NCI-H460 (cell line): ENCODE data around the gene CDH23. TPM values are rescaled to one million over a fixed set of nuclear protein-coding genes. Genes with fewer than 3 reads are reported as not detected.
A peak's percentile ranks its signal among the peaks of the same experiment; 100 is the strongest.

Source experiments
- DNase-seq: peaks from one replicate; pipeline ENCODE4 v3.0.0-alpha.2; 2016; ENCODE audit warnings: low read depth; ENCODE audit errors: extremely low read depth
- total RNA-seq: library from RNA; depleted of rRNA; stranded (reverse); fragments of >200 nt; shearing (Covaris generic); gene quantifications from 2 replicates; pipeline ENCODE4 v1.2.3, GENCODE V29; 2014

Gene CDH23
- total RNA-seq, 1 experiment from 2014 or later, result under 0.01 TPM

- no peak for DNase-seq
These were observed 132.6 kb downstream of the CDH23 start for GRCh38 chr10:71529207-71529827.

DNA sequence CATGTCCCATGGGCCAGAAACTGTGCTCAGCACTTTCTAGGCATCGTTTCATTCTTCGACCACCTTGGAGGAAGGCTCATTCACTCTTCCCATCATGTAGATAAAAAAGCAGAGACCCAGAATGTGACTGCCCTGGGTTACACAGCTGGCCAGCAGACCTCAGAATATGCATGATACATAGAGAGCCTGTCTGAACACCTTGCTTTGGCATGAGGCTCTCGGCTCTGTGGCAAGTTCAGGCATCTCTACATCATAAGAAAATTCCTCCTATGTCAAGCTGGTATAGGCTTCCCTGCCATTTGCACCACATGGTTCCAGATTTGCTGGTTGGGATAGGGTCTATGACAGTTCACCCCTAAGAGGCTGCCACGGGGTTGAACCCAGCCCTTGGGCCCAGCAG is 134.1 kb downstream of the CDH23 start:
- no peak for DNase-seq

DNA sequence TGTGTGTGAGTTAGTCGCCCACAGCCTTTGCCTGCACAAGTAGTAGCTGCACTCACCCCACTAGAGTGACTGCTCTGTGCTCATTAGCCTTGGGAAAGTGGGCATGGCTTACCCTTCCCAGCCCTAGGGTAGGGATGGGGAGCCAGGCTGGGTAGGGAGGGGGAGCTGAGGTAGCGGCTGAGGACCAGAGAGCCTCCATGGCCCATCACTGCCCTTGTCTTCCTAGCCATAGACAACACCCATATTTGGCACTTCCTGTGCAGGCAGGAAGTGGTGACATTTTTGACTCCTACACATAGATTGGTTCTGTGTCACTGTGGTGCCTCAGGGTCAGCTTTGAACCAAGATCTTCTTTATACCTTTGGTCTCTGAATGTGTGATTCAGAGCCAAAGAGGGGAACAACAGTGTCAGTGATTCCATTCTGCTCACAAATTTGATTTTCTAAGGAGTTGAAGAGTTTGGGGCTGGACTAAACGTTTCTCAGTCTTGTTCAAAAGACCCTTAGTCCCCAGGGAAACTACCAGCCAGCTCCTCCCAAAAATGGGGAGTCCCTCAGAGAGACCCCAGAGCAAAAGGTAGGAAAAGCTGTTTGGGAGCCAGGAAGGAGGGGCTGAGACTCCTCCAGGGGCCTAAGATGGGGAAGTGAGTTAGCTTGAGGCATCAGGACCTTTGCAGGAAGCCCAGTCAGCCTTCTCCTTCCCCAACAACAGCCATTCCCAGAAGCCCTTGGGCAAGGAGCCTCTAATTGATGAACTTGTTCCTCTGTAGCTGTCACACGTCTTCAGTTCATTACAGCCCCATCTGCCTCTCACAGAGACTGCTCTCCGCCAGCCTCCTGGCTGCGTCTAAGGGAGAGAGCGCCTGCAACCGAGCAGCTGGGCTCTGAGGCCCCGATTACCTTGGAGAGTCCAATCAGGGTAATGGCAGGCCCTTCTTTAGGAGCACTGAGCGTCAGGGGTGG is 135.0 kb downstream of the CDH23 start:
- DNase-seq, result no peak

DNA sequence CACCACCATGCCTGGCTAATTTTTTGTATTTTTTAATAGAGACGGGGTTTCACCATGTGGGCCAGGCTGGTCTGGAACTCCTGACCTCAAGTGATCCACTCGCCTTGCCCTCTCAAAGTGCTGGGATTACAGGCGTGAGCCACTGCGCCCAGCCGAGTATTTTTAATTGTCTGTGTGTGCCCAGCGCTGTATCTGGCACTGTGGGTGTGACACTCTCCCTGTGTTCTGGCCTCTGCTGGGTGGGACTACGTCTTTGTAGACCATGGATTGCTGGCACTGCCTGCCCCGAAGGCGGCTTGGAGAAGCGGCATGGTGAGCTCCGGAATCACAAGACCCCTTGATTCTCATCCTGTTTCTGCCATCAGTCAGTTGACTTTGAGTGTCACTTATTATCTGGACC is 136.2 kb downstream of the CDH23 start:
- DNase-seq, result no peak

- DNase-seq, result no peak
These were observed 137.2 kb downstream of the CDH23 start for GRCh38 chr10:71533936-71534335.

DNA sequence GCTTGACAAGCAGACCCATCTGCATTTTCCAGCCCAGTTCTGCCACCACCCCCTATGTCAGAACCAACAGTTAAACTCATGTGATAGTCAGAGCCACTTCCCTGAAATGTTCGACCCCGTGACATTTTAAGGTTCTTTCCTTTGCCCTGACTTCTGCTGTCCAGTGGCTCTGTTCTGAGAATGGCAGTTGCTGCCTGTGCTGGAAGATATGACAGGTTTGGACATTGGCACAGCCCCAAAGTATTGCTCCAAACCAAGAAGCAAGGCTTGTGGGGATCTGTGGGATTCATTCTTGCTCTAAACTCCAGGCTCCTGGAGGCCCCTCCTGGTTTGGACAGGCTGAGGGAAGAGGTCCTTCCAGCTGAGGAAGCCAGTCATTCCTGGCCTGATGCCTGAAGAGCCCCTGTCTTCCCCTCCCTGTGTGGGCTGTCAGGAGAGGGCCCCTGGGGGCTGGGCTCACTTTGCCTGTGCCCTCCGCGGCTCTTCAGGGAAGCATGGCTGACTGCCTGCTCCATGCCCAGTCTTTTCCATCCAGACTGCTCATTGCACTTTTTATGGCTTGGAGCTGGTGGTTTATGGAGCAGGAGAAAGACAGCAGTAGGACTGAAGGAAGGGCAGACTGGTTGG is 138.0 kb downstream of the CDH23 start:
- no peak for DNase-seq

DNA sequence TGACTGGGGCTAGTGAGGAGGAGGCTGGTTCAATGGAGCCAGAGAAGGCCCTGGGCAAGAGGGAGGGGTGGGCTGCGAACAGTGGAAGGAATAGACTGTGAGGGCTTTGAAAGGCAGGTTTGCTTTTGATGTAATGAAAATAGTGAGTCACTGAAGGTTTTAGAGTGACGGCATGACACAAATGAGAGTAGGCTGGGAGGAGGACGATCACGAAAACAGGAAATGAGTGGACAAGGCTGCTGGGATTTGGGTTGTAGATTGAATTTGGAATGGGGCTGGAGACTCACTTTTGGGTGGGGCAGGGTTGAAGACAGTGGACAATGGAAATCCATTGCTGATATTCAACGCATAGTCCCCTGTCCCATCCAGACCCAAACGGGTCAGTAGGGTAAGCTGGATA is 139.6 kb downstream of the CDH23 start:
- DNase-seq, result no peak

- no peak for DNase-seq
These were observed 140.4 kb downstream of the CDH23 start for GRCh38 chr10:71537125-71537524.

DNA sequence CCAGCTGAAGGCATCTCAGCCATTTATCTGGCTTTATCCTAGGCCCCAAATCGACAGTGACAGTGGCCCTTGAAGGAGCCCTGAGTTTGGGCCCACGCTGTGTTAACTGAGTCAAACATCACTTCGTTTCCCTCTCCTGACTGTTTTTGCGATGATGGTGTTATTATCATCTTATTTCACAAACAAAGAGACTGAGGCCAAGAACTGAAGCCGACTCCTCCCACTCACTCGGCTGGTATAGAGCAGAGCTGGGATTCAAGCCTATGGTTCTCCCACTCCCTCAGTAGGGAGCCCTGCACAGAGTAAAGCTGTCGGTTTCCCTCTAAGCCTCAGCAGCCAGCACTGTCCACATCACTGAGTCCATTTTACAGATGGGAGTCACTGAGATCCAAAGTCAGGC is 141.0 kb downstream of the CDH23 start:
- no peak for DNase-seq

- no peak for DNase-seq
These were observed 142.0 kb downstream of the CDH23 start for GRCh38 chr10:71538608-71539260.

DNA sequence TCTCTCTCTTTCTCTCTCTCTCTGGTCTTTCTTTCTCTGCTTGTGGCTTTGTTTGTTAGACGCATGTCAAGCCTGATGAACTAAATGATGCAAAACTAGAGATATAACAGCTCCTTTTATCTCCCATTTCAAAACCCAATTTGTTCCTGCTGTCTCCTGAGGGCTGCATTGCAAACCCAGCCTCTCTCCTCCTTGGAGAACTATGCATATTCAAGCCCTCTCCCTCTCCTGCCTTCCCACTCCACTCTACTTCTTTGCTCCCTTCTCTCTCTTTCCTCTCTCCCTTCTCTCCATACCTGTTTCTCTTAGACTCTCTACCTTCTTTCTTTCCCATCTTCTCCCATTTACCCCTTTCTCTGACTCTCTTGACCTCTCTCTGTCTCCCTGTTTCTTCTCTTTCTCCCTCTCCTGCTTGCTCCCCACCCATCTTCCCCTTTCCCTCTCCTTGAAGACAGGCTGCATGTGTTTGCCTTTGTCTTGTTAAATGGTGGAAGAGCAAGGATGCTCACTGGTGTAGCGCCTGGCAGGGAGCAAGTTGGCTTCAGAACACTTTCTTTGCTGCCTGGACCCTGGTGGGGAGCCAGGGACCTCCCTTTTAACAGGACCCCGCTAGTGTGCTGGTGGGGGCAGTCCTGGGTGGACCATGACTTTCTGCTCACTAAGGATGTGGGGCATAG is 142.9 kb downstream of the CDH23 start:
- DNase-seq, result no peak

GRCh38 chr10:71542478-71542877 is 145.8 kb downstream of the CDH23 start:
- no peak for DNase-seq

DNA sequence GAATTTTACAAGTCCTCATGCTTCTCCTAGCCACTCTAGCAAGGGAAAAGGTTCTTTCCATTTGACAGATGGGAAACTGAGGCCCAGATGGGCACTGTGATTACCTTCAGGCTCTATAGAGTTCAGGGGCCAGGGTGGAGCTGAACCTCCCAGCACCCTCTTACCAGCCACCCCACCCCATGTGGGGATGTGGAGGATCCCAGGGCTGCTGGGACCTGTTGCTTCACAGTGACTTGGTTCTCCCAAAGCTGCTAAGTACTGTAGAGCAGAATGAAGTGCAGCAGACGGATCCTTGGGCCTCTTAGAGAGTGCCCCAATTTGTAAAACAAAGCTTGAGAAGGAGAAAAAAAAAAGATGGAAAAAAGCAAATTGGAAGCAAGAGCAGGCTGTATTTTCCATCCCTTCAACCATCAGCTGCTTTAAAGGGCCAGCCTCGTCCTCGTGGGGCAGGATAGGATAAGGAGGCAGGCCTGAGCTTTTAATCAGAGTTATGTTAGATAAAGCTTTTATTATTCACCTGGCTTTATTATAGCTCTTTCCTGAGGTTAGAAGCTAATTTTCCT is 147.0 kb downstream of the CDH23 start:
- no peak for DNase-seq

DNA sequence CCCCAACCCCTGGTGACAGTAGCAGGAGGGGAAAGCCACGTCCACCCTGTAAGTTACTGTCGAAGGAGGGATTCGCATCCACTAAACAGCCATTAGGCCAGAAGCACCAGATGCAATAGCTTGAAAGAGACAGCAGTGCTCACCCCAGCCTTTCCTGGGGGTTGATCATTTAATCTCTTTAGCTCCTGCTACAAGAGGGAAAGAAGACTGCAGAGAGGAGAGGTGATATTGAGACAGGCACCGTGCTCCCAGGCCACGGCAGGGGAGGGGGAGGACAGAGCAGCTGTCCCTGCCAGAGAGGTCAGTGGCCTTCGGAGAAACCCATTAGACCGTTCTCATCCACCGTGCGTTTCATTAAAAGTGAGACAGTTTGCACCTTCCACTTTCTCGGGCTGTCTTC is 148.3 kb downstream of the CDH23 start:
- no peak for DNase-seq

- DNase-seq, result no peak
These were observed 149.5 kb downstream of the CDH23 start for GRCh38 chr10:71546220-71546619.

DNA sequence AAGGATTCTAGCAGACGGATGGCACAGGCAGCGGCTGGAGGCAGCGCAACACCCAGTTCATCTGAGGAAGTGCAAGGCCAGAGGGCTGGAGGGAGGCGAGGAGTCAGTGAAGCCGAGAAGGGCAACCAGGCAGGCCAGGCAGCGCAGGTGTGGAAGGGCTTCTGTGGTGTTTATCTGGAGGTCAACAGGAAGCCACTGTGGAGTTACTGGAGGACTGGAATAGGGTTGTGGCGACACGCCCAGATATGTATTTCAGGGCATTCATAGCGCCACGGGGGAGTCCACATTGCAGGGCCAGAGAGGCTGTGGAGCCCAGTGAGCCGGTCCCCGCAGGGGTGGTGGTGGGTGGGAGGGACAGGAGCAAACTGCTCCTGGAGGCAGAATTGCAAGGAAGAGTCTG is 150.6 kb downstream of the CDH23 start:
- DNase-seq, result no peak

DNA sequence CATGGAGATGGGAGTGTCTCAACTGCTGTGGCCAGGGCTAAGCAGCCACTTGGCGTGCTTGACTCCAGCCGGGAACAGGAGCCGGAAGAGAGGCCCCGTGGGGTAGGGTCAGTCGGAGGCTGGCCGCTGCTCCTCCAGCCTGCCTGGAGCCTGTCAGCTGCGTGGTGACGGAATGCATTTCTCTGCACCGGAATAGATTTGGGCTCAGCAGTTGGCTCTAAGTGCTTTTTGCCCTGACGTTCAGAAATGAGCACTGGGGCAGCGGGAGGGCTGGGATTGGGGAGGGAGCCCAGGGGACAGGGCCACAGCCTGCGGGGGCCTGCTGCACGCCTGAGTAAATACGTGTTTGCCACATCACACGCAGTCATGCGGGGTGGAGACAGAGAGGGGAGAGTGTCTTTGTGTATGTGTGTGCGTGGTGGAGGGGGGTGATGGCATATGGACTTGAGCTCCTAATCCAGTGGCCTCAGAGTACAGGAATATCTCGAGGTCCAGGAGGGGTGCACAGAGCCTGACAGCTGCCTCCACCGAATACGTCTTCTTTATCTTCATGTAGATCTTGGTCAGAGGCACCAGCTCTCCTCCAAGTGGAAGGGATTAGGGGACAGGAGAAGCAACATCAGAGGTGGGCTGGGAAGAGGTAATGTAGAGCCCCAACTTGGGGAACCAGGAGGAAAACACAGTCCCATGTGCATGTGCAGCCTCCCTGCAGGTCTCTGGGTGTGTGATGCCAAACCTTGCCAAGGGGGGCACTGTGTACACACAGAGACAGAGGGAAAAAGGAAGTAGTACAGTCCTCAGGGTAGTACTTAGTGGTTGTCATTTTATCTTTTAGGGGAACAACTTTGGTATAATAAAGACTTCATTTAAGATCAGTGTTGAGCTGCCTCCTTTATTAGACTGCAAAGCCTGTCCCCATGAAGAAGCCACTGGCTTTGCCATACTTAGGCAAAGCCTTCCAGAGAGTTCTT is 151.4 kb downstream of the CDH23 start:
- peak; percentile 4 for DNase-seq

DNA sequence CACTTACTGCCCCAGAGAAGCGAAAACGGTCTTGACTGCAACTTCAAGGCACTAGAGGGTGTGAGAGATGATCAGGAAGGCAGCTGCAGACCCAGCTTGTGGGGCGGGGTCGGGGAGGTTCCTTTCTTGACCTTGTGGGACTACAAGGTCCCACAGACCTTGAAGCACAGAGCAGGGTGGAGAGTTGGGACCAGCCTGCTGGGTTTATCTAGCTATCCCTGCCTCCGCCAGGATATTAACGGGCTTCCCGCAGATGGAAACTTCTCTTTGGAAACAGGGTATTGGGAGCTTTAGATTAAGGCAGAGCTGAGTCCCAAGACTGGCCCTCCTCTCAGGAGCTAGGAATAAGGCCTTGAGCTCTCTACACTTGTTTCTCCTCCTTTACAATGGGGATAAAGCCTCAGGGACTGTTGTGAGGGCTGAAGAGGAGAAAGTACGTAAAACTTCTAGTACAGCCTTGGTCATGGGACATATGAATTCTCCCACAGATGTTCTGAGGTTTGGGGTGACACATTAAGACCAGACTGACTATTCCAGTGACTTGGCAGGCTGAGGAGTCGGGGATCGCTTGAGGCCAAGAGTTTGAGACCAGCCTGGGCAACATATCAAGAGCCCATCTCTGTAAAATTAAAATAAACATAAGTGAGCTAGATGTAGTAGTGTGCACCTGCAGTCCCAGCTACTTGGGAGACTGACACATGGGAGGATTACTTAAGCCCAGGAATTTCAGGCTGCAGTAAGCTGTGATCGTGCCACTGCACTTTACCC is 153.2 kb downstream of the CDH23 start:
- DNase-seq, result no peak
